ENCODE data around the gene PRPF19. TPM values are rescaled to one million over a fixed set of nuclear protein-coding genes. Genes with fewer than 3 reads are reported as not detected.

The PRPF19 gene
- total RNA-seq (2022; extraction: Qiagen RNA extraction; ENCODE audit: low read depth): 158 to 193 TPM (median 184 TPM) in 5 replicates

GRCh38 chr11:60906132-60906972 is at the start of gene PRPF19:
TSS of gene PRPF19 (minus strand) at chr11:60906585. CDS start at chr11:60906382, 203 bp downstream.

DNA sequence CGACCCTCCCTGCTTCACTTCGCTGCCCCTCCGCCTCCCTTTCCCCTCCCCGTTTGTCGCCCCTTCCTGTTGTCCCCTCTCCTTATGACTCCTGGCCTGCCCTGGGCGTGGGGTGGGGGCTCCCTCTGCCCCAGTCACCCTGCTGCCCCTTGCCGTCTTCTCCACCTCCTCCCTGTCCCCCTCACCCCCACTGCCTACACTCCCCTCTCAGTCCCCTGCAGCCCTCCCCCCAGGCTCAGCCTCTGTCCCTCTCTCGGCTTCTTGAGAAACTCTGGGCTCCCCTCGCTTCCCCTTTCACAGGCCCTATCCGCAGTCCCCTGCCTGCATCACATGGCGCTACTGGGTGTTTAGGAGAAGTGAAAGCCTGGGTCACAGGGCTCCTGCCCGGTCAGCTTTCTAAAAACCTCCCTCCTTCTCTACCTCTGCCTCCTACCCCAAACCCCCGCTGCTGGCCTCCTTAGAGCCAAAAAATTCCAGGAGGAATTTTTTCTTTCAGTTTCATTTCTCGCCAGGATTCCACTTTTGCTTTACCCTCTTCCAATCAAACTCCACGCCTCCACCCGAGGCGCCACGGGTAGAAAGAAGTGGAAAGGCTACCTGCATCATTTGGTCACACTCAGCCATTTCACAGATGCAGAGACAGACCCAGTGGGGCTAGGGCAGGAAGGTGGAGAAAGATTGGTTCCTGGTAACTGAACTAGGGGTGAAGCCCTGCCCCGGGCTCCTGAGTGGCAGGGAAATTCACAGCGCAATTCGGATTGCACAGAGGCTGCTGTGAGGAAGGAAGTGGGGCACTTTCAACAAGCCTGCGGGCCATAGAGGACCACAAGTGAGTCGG is 45.7 kb upstream of the PRPF19 start, which contains the start of gene SLC15A3:
SLC15A3 (minus strand) TSS at position 273 of the 838 bp plus-strand sequence. CDS start 625 bp downstream, outside the sequence.

DNA sequence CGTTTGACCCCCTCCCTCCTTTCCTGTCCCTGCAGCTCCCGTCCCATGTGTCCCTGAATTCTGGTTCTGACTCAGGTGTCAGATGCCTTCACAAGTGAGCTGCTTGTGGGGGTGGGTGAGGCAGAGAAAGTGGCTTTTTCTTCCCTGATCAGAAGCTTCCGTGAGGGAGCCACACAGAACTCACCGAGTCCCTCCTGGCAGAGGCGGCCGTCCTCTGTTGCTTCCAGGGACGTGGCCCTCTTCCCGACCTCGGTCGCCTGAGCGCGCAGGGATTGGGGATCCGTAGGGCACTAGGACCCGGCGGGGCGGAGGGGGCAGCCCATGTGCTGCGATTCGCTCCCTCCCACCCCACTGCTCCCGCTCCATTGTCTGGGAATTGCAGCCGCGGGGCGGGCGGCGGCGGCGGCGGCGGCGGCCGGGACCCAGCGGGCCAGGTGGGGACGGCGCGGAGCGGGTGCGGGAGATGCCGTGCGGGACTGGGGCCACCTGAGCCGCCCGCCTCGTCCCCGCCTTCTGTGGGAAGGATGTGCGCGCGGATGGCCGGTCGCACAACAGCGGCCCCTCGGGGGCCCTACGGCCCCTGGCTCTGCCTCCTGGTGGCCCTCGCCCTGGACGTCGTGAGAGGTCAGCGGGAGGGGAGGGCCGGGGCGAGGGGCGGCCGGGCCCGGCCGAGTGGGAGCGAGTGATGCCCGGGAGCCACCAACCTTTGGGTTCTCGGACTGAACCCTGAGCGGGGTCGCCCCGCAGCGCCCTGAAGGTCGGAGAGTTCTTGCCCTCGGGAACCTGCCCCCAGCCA is 17.9 kb upstream of the PRPF19 start, which contains the start of gene TMEM132A:
TMEM132A (plus strand) TSS at position 351 of the 796 bp plus-strand sequence; CDS start at position 525, 174 bp downstream.

DNA sequence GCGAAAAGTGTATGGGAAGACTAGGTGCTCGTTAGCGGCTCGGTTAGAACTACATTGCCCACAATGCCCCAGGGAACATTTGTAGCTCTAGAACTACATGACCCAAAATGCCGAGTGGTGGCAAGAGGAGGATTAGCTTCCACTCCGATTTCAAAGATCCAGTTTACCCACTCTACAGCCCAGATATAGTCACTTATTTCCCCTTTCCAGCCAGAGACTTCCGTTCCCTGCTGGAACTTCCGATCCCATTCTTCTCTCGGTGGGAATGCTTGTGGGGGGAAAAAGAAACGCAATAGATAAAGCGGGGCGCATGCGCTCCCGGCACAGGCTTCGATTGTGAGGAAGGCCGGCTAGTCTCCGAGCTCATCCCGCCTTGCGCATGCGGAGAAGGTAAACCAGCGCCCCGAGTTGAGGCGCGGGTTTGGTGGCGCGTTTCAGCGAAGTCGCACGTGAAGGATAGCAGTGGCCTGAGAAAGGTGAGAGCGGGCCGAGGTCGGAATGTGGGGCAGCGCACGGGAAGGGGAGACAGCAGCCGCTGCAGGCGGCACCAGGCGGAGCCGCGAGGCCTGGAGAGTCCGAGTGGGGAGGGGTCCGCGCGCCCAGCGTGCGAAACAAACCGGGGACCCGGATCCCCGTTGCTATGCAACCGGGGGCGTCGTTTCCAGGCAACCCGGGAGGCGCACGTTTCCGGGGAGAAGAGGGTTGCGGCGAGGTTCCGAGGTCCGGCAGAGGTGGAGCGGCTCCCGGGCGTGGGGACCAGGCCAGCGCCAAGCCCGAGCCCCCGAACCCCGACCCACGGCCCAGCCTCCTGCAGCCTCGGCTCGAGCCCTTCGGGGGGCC is 7.6 kb upstream of the PRPF19 start, which contains the start of gene TMEM109:
TMEM109 (plus strand) TSS at position 366 of the 840 bp plus-strand sequence. CDS start 5,536 bp downstream, outside the sequence.

DNA sequence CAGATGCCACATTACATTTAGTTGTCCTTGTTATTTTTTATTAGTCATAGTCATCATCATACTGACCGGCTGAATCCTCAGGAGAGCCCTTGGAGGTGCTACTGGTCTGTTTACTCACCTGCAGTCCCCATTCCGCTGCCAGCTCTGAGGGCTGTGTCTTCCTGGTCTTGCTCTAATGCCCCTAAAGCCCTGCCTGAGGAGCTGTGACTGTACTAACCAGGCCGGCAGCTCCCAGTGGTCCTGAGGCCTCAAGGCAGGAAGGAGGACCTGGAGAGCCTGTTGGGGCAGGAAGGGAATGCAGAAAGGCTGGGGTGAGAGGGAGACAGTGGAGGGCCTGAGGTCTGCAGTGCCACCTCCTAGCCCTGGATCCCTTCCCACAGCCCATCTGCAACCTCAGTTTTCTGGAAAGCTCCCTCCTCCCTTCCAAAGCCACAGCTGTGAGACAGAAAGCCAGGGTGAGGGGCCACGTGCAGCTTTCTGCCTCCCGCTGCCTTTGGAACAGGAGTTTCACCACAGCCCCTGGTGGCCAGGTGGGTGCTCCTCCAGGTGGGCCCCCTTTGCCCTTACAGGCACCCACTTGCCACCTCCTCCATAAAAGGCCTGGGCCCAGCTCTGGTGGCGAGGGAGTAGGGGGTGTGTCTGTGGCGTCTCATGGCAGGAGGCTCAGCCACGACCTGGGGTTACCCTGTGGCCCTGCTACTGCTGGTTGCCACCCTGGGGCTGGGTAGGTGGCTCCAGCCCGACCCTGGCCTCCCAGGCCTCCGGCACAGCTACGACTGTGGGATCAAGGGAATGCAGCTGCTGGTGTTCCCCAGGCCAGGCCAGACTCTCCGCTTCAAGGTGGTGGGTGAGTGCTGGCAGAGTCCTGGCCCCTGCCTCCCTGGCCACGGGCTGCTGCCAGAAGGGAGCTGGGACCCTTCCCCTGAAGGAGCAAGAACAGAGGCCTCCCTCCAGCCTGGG is 39.2 kb downstream of the PRPF19 start, which contains the start of gene ZP1:
ZP1 (plus strand) TSS at position 632 of the 960 bp plus-strand sequence; CDS start at position 652, 20 bp downstream.

GRCh38 chr11:60855726-60856633 is 50.4 kb downstream of the PRPF19 start, which contains the start of gene PTGDR2:
TSS of gene PTGDR2 (minus strand) at chr11:60855950. CDS start at chr11:60853722, 2,228 bp downstream.

GRCh38 chr11:60841797-60842667 is 64.4 kb downstream of the PRPF19 start, which contains the start of gene CCDC86:
TSS of gene CCDC86 (plus strand) at chr11:60842113. CDS start at chr11:60842125, 12 bp downstream.

Other genes starting within 250 kb of the PRPF19 start
- not detected in 5 replicates for gene MS4A8, start 207.0 kb downstream of the PRPF19 start, total RNA-seq (2022; extraction: Qiagen RNA extraction; ENCODE audit: low read depth)
- not detected in 5 replicates for gene MS4A18, start 181.9 kb downstream of the PRPF19 start, total RNA-seq (2022; extraction: Qiagen RNA extraction; ENCODE audit: low read depth)
- not detected in 5 replicates for gene MS4A15, start 149.7 kb downstream of the PRPF19 start, total RNA-seq (2022; extraction: Qiagen RNA extraction; ENCODE audit: low read depth)
- not detected in 5 replicates for gene MS4A10, start 121.3 kb downstream of the PRPF19 start, total RNA-seq (2022; extraction: Qiagen RNA extraction; ENCODE audit: low read depth)
- gene CCDC86, start 64.5 kb downstream of the PRPF19 start, total RNA-seq (2022; extraction: Qiagen RNA extraction; ENCODE audit: low read depth): 88.9 to 115 TPM (median 102 TPM) in 5 replicates
- gene PTGDR2, start 50.6 kb downstream of the PRPF19 start, total RNA-seq (2022; extraction: Qiagen RNA extraction; ENCODE audit: low read depth): 0.09 to 0.15 TPM (median 0.12 TPM) in 4 of 5 replicates, not detected in the other
- 0.13 to 0.32 TPM (median 0.29 TPM) in 3 of 5 replicates, not detected in the others for gene ZP1, start 39.0 kb downstream of the PRPF19 start, total RNA-seq (2022; extraction: Qiagen RNA extraction; ENCODE audit: low read depth)
- gene TMEM109, start 7.6 kb upstream of the PRPF19 start, total RNA-seq (2022; extraction: Qiagen RNA extraction; ENCODE audit: low read depth): 110 to 135 TPM (median 132 TPM) in 5 replicates
- gene TMEM132A, start 17.9 kb upstream of the PRPF19 start, total RNA-seq (2022; extraction: Qiagen RNA extraction; ENCODE audit: low read depth): 89.9 to 141 TPM (median 135 TPM) in 5 replicates
- gene SLC15A3, start 45.6 kb upstream of the PRPF19 start, total RNA-seq (2022; extraction: Qiagen RNA extraction; ENCODE audit: low read depth): not detected in 5 replicates
- 0.06 to 0.11 TPM (median 0.10 TPM) in 3 of 5 replicates, not detected in the others for gene CD6, start 65.1 kb upstream of the PRPF19 start, total RNA-seq (2022; extraction: Qiagen RNA extraction; ENCODE audit: low read depth)
- not detected in 5 replicates for gene CD5, start 195.9 kb upstream of the PRPF19 start, total RNA-seq (2022; extraction: Qiagen RNA extraction; ENCODE audit: low read depth)

All from A549 treated with GW870086 at 1 μM for 4 hours (cell line).